Skeletal muscle satellite cell (primary cell): Measurements from ENCODE around the gene PAPSS2. TPM values are rescaled to one million over a fixed set of nuclear protein-coding genes. Genes with fewer than 3 reads are reported as not detected.
"Not testable (repeated sequence)": the region's sequence is repeated elsewhere in the genome, so short reads cannot be mapped to it uniquely, and the experiment has no call there.

Source experiments
- H3K27me3 ChIP-seq: 2 replicates; pipeline ENCODE4 v1.7.0; 2013; ENCODE audit warnings: low read length; ENCODE audit not compliant: control insufficient read depth, insufficient read depth
- H3K36me3 ChIP-seq: 2 replicates; pipeline ENCODE4 v1.7.0; 2013; ENCODE audit warnings: mild to moderate bottlenecking, control low read depth, low read length; ENCODE audit not compliant: insufficient read depth
- H3K4me1 ChIP-seq: 2 replicates; pipeline ENCODE4 v1.7.0; 2013; ENCODE audit warnings: low read length; ENCODE audit not compliant: control insufficient read depth, insufficient read depth
- H3K4me2 ChIP-seq: 2 replicates; pipeline ENCODE4 v1.7.0; 2013; ENCODE audit warnings: mild to moderate bottlenecking, low read length
- H3K4me3 ChIP-seq: 2 replicates; pipeline ENCODE4 v1.7.0; 2013; ENCODE audit warnings: low read length
- H3K9ac ChIP-seq: 2 replicates; pipeline ENCODE4 v1.7.0; 2013; ENCODE audit warnings: mild to moderate bottlenecking, low read depth, low read length, moderate library complexity
- H3K9me3 ChIP-seq: replicated peaks from 2 replicates; pipeline ENCODE4 v1.7.0; 2013; ENCODE audit warnings: mild to moderate bottlenecking, control low read depth, low read length
- total RNA-seq: library from RNA; depleted of rRNA; stranded (reverse); fragments of >200 nt; gene quantifications from 2 replicates; pipeline ENCODE4 v1.2.3, GENCODE V29; 2012; rRNA removed

The PAPSS2 gene
- 73.8 and 85.8 TPM in 2 replicates for total RNA-seq

- peak within 1 kb of the TSS; percentile 83 for H3K9ac ChIP-seq
- no peaks in the 10 kb centered on the region for H3K9me3 ChIP-seq
- H3K36me3 ChIP-seq = no peaks in the 10 kb centered on the region
- H3K4me3 ChIP-seq = peak within 1 kb of the TSS; percentile 83
- peaks cover 38% of the 10 kb centered on the region for H3K4me1 ChIP-seq
- peak within 1 kb of the TSS; percentile 97 for H3K4me2 ChIP-seq
- no peaks in the 10 kb centered on the region for H3K27me3 ChIP-seq
These were observed at the start of gene PAPSS2 for GRCh38 chr10:87659571-87660483. PAPSS2 (plus strand) TSS chr10:87659878; CDS start chr10:87659982, 104 bp downstream.

- not testable (repeated sequence) for H3K9ac ChIP-seq, H3K27me3 ChIP-seq, H3K4me2 ChIP-seq, H3K36me3 ChIP-seq, H3K4me3 ChIP-seq, H3K9me3 ChIP-seq, H3K4me1 ChIP-seq
These were observed 48.3 kb upstream of the PAPSS2 start for GRCh38 chr10:87611341-87611740.

- H3K4me3 ChIP-seq = no peak overlapping the region
- H3K4me2 ChIP-seq = no peak overlapping the region
- H3K9ac ChIP-seq = no peak overlapping the region
- no peaks in the 10 kb centered on the region for H3K4me1 ChIP-seq
- no peaks in the 10 kb centered on the region for H3K9me3 ChIP-seq
- no peaks in the 10 kb centered on the region for H3K36me3 ChIP-seq
- peaks cover 11% of the 10 kb centered on the region for H3K27me3 ChIP-seq
These were observed 47.6 kb upstream of the PAPSS2 start for GRCh38 chr10:87612115-87612514.

GRCh38 chr10:87613751-87614150 lies 45.9 kb upstream of the PAPSS2 start:
- peaks cover 24% of the 10 kb centered on the region for H3K27me3 ChIP-seq
- H3K9ac ChIP-seq = no peak overlapping the region
- H3K9me3 ChIP-seq = no peaks in the 10 kb centered on the region
- no peaks in the 10 kb centered on the region for H3K36me3 ChIP-seq
- H3K4me3 ChIP-seq = no peak overlapping the region
- no peaks in the 10 kb centered on the region for H3K4me1 ChIP-seq
- no peak overlapping the region for H3K4me2 ChIP-seq

GRCh38 chr10:87615856-87616255 lies 43.8 kb upstream of the PAPSS2 start:
- Histone ChIP-seq H3K36me3 (no peaks in the 10 kb centered on the region), H3K27me3 (peaks cover 29% of the 10 kb centered on the region), H3K9me3 (no peaks in the 10 kb centered on the region), H3K4me1 (no peaks in the 10 kb centered on the region), H3K4me3 (no peak overlapping the region), H3K4me2 (no peak overlapping the region), H3K9ac (no peak overlapping the region)

- H3K4me3 ChIP-seq = no peak overlapping the region
- no peak overlapping the region for H3K9ac ChIP-seq
- H3K9me3 ChIP-seq = no peaks in the 10 kb centered on the region
- no peaks in the 10 kb centered on the region for H3K36me3 ChIP-seq
- no peak overlapping the region for H3K4me2 ChIP-seq
- H3K4me1 ChIP-seq = no peaks in the 10 kb centered on the region
- H3K27me3 ChIP-seq = peaks cover 29% of the 10 kb centered on the region
These were observed 42.2 kb upstream of the PAPSS2 start for GRCh38 chr10:87617503-87617902.

GRCh38 chr10:87618566-87619423 lies 40.9 kb upstream of the PAPSS2 start:
- Histone ChIP-seq H3K4me1 (no peaks in the 10 kb centered on the region), H3K9me3 (no peaks in the 10 kb centered on the region), H3K9ac (no peak overlapping the region), H3K27me3 (peaks cover 29% of the 10 kb centered on the region), H3K4me3 (no peak overlapping the region), H3K4me2 (no peak overlapping the region), H3K36me3 (no peaks in the 10 kb centered on the region)

- no peak overlapping the region for H3K4me2 ChIP-seq
- H3K9ac ChIP-seq = no peak overlapping the region
- H3K4me1 ChIP-seq = no peaks in the 10 kb centered on the region
- H3K27me3 ChIP-seq = peaks cover 29% of the 10 kb centered on the region
- H3K4me3 ChIP-seq = no peak overlapping the region
- no peaks in the 10 kb centered on the region for H3K9me3 ChIP-seq
- H3K36me3 ChIP-seq = no peaks in the 10 kb centered on the region
These were observed 40.0 kb upstream of the PAPSS2 start for GRCh38 chr10:87619705-87620104.

- H3K9me3 ChIP-seq, H3K4me2 ChIP-seq, H3K4me3 ChIP-seq, H3K9ac ChIP-seq, H3K36me3 ChIP-seq, H3K4me1 ChIP-seq: not testable (repeated sequence)
- peaks cover 24% of the 10 kb centered on the region for H3K27me3 ChIP-seq
These were observed 38.2 kb upstream of the PAPSS2 start for GRCh38 chr10:87621440-87621839.

GRCh38 chr10:87622314-87623004 lies 37.2 kb upstream of the PAPSS2 start:
- Histone ChIP-seq H3K36me3 (no peaks in the 10 kb centered on the region), H3K9ac (no peak overlapping the region), H3K27me3 (peaks cover 14% of the 10 kb centered on the region), H3K9me3 (no peaks in the 10 kb centered on the region), H3K4me1 (no peaks in the 10 kb centered on the region), H3K4me3 (no peak overlapping the region), H3K4me2 (no peak overlapping the region)

GRCh38 chr10:87623191-87623590 lies 36.5 kb upstream of the PAPSS2 start:
- no peaks in the 10 kb centered on the region for H3K9me3 ChIP-seq
- no peak overlapping the region for H3K4me3 ChIP-seq
- no peak overlapping the region for H3K9ac ChIP-seq
- no peak overlapping the region for H3K4me2 ChIP-seq
- H3K27me3 ChIP-seq = peaks cover 7% of the 10 kb centered on the region
- no peaks in the 10 kb centered on the region for H3K36me3 ChIP-seq
- no peaks in the 10 kb centered on the region for H3K4me1 ChIP-seq
